ENCODE measurements around the gene CRKL. TPM values are rescaled to one million over a fixed set of nuclear protein-coding genes. Genes with fewer than 3 reads are reported as not detected.

Gene CRKL
- total RNA-seq, 1 experiment from 2014 or later, result 87.7 TPM

DNA sequence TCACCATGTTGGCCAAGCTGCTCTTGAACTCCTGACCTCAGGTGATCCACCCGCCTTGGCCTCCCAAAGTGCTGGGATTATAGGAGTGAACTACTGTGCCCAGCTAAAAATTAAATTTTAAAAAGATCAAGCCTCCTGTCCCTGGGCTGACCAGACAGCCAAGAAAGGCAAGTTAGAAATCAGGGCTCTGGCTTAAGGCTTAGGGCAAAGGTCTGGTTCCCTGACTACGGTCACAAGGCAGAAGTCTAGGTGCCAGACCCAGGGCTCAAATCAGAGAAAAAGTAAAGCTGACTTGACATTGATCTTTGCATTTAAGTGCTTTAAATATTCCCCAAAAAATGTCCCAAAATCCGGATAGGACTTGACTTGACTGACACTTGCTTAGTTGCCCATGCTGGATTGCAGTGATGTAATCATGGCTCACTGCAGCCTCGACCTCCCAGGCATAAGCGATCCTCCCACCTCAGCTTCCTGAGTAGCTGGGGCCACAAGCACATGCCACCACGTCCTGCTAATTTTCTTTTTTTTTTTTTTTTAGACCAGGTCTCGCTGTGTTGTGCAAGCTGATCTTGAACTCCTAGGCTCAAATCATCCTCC, 17.3 kb upstream of the CRKL start:
- BruUV-seq (replicated peaks), result no TSS peak
- no peaks in the 10 kb centered on the region for H3K27me3 ChIP-seq (ENCODE audit: insufficient read depth, low read length)
- no peaks in the 10 kb centered on the region for H3K9me2 ChIP-seq (ENCODE audit: insufficient read depth)
- no peak for DNase-seq (ENCODE audit: low read depth, low spot score)
- H3K4me1 ChIP-seq (ENCODE audit: control insufficient read depth in 1 of 2, insufficient read depth in 2 of 2, low read length in 2 of 2), result peaks cover 0 to 7% of the 10 kb centered on the region in 2 experiments; a peak in 1 of 4 replicates
- H3K9me3 ChIP-seq (ENCODE audit: control insufficient read depth in 1 of 2, insufficient read depth in 1 of 2, low read depth in 1 of 2, low read length in 2 of 2), result no peaks in the 10 kb centered on the region
- no peak overlapping the region for H2AFZ ChIP-seq (ENCODE audit: low read depth, low read length, poor library complexity, severe bottlenecking)
- TF ChIP-seq EGR1 (IDR thresholded peaks at IDR 0.05; ENCODE audit: low read depth), result no peak
- TF ChIP-seq RAD21 (IDR thresholded peaks at IDR 0.05; ENCODE audit: low read depth), result no peak
- no peak for TF ChIP-seq POLR2A (IDR thresholded peaks at IDR 0.05; ENCODE audit: borderline replicate concordance, extremely low read depth, insufficient read depth, insufficient read length)
- TF ChIP-seq CBX3 (IDR thresholded peaks at IDR 0.05; ENCODE audit: low read depth), result no peak
- no peak for TF ChIP-seq ELF1 (IDR thresholded peaks at IDR 0.05; ENCODE audit: borderline replicate concordance, low read depth)
- no peak for TF ChIP-seq FOSL1 (IDR thresholded peaks at IDR 0.05; ENCODE audit: low read depth)
- TF ChIP-seq, protein P1, sequence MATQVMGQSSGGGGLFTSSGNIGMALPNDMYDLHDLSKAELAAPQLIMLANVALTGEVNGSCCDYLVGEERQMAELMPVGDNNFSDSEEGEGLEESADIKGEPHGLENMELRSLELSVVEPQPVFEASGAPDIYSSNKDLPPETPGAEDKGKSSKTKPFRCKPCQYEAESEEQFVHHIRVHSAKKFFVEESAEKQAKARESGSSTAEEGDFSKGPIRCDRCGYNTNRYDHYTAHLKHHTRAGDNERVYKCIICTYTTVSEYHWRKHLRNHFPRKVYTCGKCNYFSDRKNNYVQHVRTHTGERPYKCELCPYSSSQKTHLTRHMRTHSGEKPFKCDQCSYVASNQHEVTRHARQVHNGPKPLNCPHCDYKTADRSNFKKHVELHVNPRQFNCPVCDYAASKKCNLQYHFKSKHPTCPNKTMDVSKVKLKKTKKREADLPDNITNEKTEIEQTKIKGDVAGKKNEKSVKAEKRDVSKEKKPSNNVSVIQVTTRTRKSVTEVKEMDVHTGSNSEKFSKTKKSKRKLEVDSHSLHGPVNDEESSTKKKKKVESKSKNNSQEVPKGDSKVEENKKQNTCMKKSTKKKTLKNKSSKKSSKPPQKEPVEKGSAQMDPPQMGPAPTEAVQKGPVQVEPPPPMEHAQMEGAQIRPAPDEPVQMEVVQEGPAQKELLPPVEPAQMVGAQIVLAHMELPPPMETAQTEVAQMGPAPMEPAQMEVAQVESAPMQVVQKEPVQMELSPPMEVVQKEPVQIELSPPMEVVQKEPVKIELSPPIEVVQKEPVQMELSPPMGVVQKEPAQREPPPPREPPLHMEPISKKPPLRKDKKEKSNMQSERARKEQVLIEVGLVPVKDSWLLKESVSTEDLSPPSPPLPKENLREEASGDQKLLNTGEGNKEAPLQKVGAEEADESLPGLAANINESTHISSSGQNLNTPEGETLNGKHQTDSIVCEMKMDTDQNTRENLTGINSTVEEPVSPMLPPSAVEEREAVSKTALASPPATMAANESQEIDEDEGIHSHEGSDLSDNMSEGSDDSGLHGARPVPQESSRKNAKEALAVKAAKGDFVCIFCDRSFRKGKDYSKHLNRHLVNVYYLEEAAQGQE (IDR thresholded peaks at IDR 0.05; ENCODE audit: low read depth), result no peak
- no peak for TF ChIP-seq EZH2phosphoT487 (IDR thresholded peaks at IDR 0.05; ENCODE audit: borderline replicate concordance)
- TF ChIP-seq CEBPB (IDR thresholded peaks at IDR 0.05; ENCODE audit: low read depth), result no peak
- TF ChIP-seq EZH2 (IDR thresholded peaks at IDR 0.05), result no peak
- TF ChIP-seq, protein P2, sequence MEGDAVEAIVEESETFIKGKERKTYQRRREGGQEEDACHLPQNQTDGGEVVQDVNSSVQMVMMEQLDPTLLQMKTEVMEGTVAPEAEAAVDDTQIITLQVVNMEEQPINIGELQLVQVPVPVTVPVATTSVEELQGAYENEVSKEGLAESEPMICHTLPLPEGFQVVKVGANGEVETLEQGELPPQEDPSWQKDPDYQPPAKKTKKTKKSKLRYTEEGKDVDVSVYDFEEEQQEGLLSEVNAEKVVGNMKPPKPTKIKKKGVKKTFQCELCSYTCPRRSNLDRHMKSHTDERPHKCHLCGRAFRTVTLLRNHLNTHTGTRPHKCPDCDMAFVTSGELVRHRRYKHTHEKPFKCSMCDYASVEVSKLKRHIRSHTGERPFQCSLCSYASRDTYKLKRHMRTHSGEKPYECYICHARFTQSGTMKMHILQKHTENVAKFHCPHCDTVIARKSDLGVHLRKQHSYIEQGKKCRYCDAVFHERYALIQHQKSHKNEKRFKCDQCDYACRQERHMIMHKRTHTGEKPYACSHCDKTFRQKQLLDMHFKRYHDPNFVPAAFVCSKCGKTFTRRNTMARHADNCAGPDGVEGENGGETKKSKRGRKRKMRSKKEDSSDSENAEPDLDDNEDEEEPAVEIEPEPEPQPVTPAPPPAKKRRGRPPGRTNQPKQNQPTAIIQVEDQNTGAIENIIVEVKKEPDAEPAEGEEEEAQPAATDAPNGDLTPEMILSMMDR (IDR thresholded peaks at IDR 0.05 in 2 of 3, conservative IDR thresholded peaks at IDR 0.05 in 1 of 3; ENCODE audit: borderline replicate concordance in 1 of 3, insufficient read depth in 1 of 3, low read depth in 2 of 3, low read length in 2 of 3), result no peak
- TF ChIP-seq, protein P3, sequence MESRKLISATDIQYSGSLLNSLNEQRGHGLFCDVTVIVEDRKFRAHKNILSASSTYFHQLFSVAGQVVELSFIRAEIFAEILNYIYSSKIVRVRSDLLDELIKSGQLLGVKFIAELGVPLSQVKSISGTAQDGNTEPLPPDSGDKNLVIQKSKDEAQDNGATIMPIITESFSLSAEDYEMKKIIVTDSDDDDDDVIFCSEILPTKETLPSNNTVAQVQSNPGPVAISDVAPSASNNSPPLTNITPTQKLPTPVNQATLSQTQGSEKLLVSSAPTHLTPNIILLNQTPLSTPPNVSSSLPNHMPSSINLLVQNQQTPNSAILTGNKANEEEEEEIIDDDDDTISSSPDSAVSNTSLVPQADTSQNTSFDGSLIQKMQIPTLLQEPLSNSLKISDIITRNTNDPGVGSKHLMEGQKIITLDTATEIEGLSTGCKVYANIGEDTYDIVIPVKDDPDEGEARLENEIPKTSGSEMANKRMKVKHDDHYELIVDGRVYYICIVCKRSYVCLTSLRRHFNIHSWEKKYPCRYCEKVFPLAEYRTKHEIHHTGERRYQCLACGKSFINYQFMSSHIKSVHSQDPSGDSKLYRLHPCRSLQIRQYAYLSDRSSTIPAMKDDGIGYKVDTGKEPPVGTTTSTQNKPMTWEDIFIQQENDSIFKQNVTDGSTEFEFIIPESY (IDR thresholded peaks at IDR 0.05; ENCODE audit: extremely low read depth, insufficient replicate concordance, low read length), result no peak
- H3K27ac ChIP-seq (ENCODE audit: low read depth, low read length), result no peak overlapping the region
- intact Hi-C loops (cut with micrococcal nuclease), result no loop called here
- RAD21 ChIA-PET (ENCODE audit: low non-redundant PET in 1 of 2, low total read pairs in 2 of 2, uncharacterized antibody in 2 of 2, unreplicated experiment in 2 of 2), result no interaction called here
- H4K20me1 ChIP-seq (ENCODE audit: insufficient read depth), result no peaks in the 10 kb centered on the region
- no peak overlapping the region for H3K4me2 ChIP-seq (ENCODE audit: low read length)
- CTCF ChIA-PET, result interaction anchor here (2.2 kb wide), 1 partner anchor 14 kb away, joined by 6 read pairs; no protein-coding TSS in a partner anchor
- POLR2A ChIA-PET, result no interaction called here
- no peaks in the 10 kb centered on the region for H3K79me2 ChIP-seq (ENCODE audit: insufficient read depth, low read length)
- no peaks in the 10 kb centered on the region for H3K36me3 ChIP-seq (ENCODE audit: control insufficient read depth in 1 of 2, insufficient read depth in 2 of 2, low read length in 2 of 2)
- no peak overlapping the region for H3K4me3 ChIP-seq (replicated peaks in 1 of 2; ENCODE audit: low read depth in 1 of 2, low read length in 2 of 2)
- ATAC-seq, result no peak
- H3K9ac ChIP-seq (ENCODE audit: low read length), result no peak overlapping the region

All from HCT116 (cell line).